ENCODE data around the gene CCS. TPM values are rescaled to one million over a fixed set of nuclear protein-coding genes. Genes with fewer than 3 reads are reported as not detected.
"Not testable (repeated sequence)": the region's sequence is repeated elsewhere in the genome, so short reads cannot be mapped to it uniquely, and the experiment has no call there.

Gene CCS
- total and polyA plus RNA-seq, 5 experiments from 2014 or later, result 39.2 to 59.1 (median 53.4) TPM

GRCh38 chr11:66600219-66600618, 7.2 kb downstream of the CCS start:
- peaks cover 0 to 40% (median 0%) of the 10 kb centered on the region in 3 donors for H3K36me3 Mint-ChIP-seq
- no peaks in the 10 kb centered on the region for H3K27me3 Mint-ChIP-seq
- POLR2A ChIA-PET, result interaction anchor here (1.6 kb wide), 1 partner anchor 8 kb away, joined by 5 read pairs; no protein-coding TSS in a partner anchor
- no peaks in the 10 kb centered on the region for H3K9me3 Mint-ChIP-seq
- ATAC-seq (no peak), DNase-seq (no peak)
- peaks cover 6 to 20% (median 13%) of the 10 kb centered on the region in 4 donors for H3K4me1 Mint-ChIP-seq
- H3K4me3 Mint-ChIP-seq, result no peak overlapping the region
- peak overlapping the region in 2 of 10 donors; percentile 27 to 44 for H3K27ac Mint-ChIP-seq

- H3K4me3 Mint-ChIP-seq, result no peak overlapping the region
- no peaks in the 10 kb centered on the region for H3K9me3 Mint-ChIP-seq
- no peaks in the 10 kb centered on the region for H3K27me3 Mint-ChIP-seq
- POLR2A ChIA-PET, result no interaction called here
- H3K27ac Mint-ChIP-seq, result peak overlapping the region in 2 of 10 donors; percentile 27 to 44
- H3K4me1 Mint-ChIP-seq, result peaks cover 3 to 15% (median 8%) of the 10 kb centered on the region in 4 donors
- ATAC-seq, result no peak
- no peak for DNase-seq
- peaks cover 0 to 45% (median 0%) of the 10 kb centered on the region in 3 donors for H3K36me3 Mint-ChIP-seq
These were observed 7.7 kb downstream of the CCS start for GRCh38 chr11:66600631-66601233.

GRCh38 chr11:66603072-66603471, 10.1 kb downstream of the CCS start:
- Mint-ChIP-seq H3K36me3 (peaks cover 0 to 57% (median 0%) of the 10 kb centered on the region in 3 donors), H3K9me3 (no peaks in the 10 kb centered on the region), H3K27ac (no peak overlapping the region), H3K27me3 (no peaks in the 10 kb centered on the region), H3K4me3 (no peak overlapping the region), H3K4me1 (peaks cover 0 to 14% (median 2%) of the 10 kb centered on the region in 4 donors)
- DNase-seq (no peak), ATAC-seq (no peak)
- POLR2A ChIA-PET, result interaction anchor here (2.4 kb wide), 1 partner anchor 13 kb away, joined by 11 read pairs; the partner anchor contains the start of gene RBM14

- POLR2A ChIA-PET, result interaction anchor here (0.6 to 2.9 kb wide), 3 partner anchors 13 to 35 kb away, joined by 4 to 11 read pairs (median 5); partner anchors contain the start of gene RBM14
- ATAC-seq (no peak), DNase-seq (no peak)
- no peak overlapping the region for H3K4me3 Mint-ChIP-seq
- H3K27me3 Mint-ChIP-seq, result no peaks in the 10 kb centered on the region
- H3K27ac Mint-ChIP-seq, result peak overlapping the region in 1 of 10 donors; percentile 27
- H3K9me3 Mint-ChIP-seq, result no peaks in the 10 kb centered on the region
- peaks cover 0 to 57% (median 0%) of the 10 kb centered on the region in 3 donors for H3K36me3 Mint-ChIP-seq
- peaks cover 0 to 17% (median 1%) of the 10 kb centered on the region in 4 donors for H3K4me1 Mint-ChIP-seq
These were observed 11.2 kb downstream of the CCS start for GRCh38 chr11:66604155-66604554.

- Mint-ChIP-seq H3K36me3 (peaks cover 0 to 42% (median 0%) of the 10 kb centered on the region in 3 donors), H3K4me1 (peaks cover 1 to 26% (median 9%) of the 10 kb centered on the region in 4 donors)
- not testable (repeated sequence) for H3K27me3 Mint-ChIP-seq, ATAC-seq, H3K27ac Mint-ChIP-seq, DNase-seq, H3K9me3 Mint-ChIP-seq, H3K4me3 Mint-ChIP-seq
- POLR2A ChIA-PET, result interaction anchor here (0.7 to 2.9 kb wide), 3 partner anchors 10 to 1898 kb away, joined by 3 to 11 read pairs (median 3); partner anchors contain the start of gene RBM14
These were observed 13.6 kb downstream of the CCS start for GRCh38 chr11:66606608-66607007.

GRCh38 chr11:66607126-66607834, 14.3 kb downstream of the CCS start:
- Mint-ChIP-seq H3K4me1 (peaks cover 1 to 28% (median 9%) of the 10 kb centered on the region in 4 donors), H3K27ac (peak overlapping the region in 1 of 10 donors; percentile 71), H3K36me3 (peaks cover 0 to 35% (median 0%) of the 10 kb centered on the region in 3 donors), H3K9me3 (no peaks in the 10 kb centered on the region), H3K4me3 (no peak overlapping the region), H3K27me3 (no peaks in the 10 kb centered on the region)
- ATAC-seq, result no peak
- POLR2A ChIA-PET, result interaction anchor here (0.7 to 2.9 kb wide), 3 partner anchors 10 to 1899 kb away, joined by 3 to 11 read pairs (median 5); partner anchors contain the start of gene RBM14
- no peak for DNase-seq

GRCh38 chr11:66609721-66610617, 17.0 kb downstream of the CCS start:
- Mint-ChIP-seq H3K4me3 (no peak overlapping the region), H3K4me1 (peaks cover 1 to 31% (median 9%) of the 10 kb centered on the region in 4 donors), H3K27ac (peak overlapping the region in 7 of 10 donors; percentile 5 to 61 (median 51)), H3K36me3 (peaks cover 0 to 20% (median 0%) of the 10 kb centered on the region in 3 donors), H3K27me3 (no peaks in the 10 kb centered on the region), H3K9me3 (no peaks in the 10 kb centered on the region)
- no peak for DNase-seq
- POLR2A ChIA-PET, result interaction anchor here (0.6 kb wide), 1 partner anchor 484 kb away, joined by 3 read pairs; no protein-coding TSS in a partner anchor
- ATAC-seq, result no peak

GRCh38 chr11:66612458-66612857, 19.5 kb downstream of the CCS start:
- no peaks in the 10 kb centered on the region for H3K9me3 Mint-ChIP-seq

GRCh38 chr11:66614073-66614472, 21.1 kb downstream of the CCS start:
- Mint-ChIP-seq H3K4me1 (peaks cover 21 to 50% (median 39%) of the 10 kb centered on the region in 4 donors), H3K4me3 (no peak overlapping the region), H3K27me3 (peaks cover 0 to 5% (median 0%) of the 10 kb centered on the region in 5 donors), H3K27ac (peak overlapping the region in 1 of 10 donors; percentile 38), H3K9me3 (no peaks in the 10 kb centered on the region), H3K36me3 (peaks cover 0 to 25% (median 10%) of the 10 kb centered on the region in 3 donors)
- no peak for ATAC-seq
- no peak for DNase-seq
- POLR2A ChIA-PET, result interaction anchor here (0.6 kb wide), 1 partner anchor 19 kb away, joined by 3 read pairs; no protein-coding TSS in a partner anchor

More at GRCh38 chr11:66612458-66612857, 19.5 kb downstream of the CCS start:
- no peak for DNase-seq
- Mint-ChIP-seq H3K27me3 (peaks cover 0 to 5% (median 0%) of the 10 kb centered on the region in 5 donors), H3K36me3 (peaks cover 0 to 13% (median 5%) of the 10 kb centered on the region in 3 donors), H3K27ac (peak overlapping the region in 2 of 10 donors; percentile 38 to 66), H3K4me1 (peaks cover 8 to 43% (median 24%) of the 10 kb centered on the region in 4 donors), H3K4me3 (no peak overlapping the region)
- ATAC-seq, result no peak
- POLR2A ChIA-PET, result interaction anchor here (1.4 to 1.9 kb wide), 2 partner anchors 16 to 26 kb away, joined by 4 to 5 read pairs; partner anchors contain the start of gene RBM4

- Mint-ChIP-seq H3K36me3 (peaks cover 0 to 40% (median 17%) of the 10 kb centered on the region in 3 donors), H3K27ac (peak within 1 kb of the TSS; percentile 96 to 100 (median 99)), H3K4me1 (peaks cover 24 to 56% (median 49%) of the 10 kb centered on the region in 4 donors), H3K9me3 (no peaks in the 10 kb centered on the region), H3K4me3 (peak within 1 kb of the TSS; percentile 96 to 100 (median 98)), H3K27me3 (peaks cover 0 to 5% (median 0%) of the 10 kb centered on the region in 5 donors)
- POLR2A ChIA-PET, result interaction anchor here (0.5 to 6.3 kb wide), 36 partner anchors 9 to 1838 kb away, joined by 3 to 198 read pairs (median 4); partner anchors contain the start of genes ACTN3, B4GAT1, CCDC87 and CCS
- peak; percentile 97 to 100 (median 98) for DNase-seq
- peak; percentile 80 to 81 for ATAC-seq
These were observed 23.6 kb downstream of the CCS start, which contains the start of gene RBM14 for GRCh38 chr11:66616379-66617154. Gene RBM14, plus strand, starts transcription at chr11:66616630. Its CDS starts 91 bp downstream, at chr11:66616721.
